Measurements from ENCODE around the gene JMJD4. TPM values are rescaled to one million over a fixed set of nuclear protein-coding genes. Genes with fewer than 3 reads are reported as not detected.

The JMJD4 gene
- total and polyA plus RNA-seq, 9 of the 15 experiments (the other 6 are each of a cell fraction or from before 2014, with no cell fraction given) = 1.4 to 42.6 (median 29.2) TPM

- TF ChIP-seq NR0B1 (IDR thresholded peaks at IDR 0.05; ENCODE audit: partially characterized antibody) = no peak
- no peak for TF ChIP-seq SETDB1 (IDR thresholded peaks at IDR 0.05; ENCODE audit: low read length)
- no peak for TF ChIP-seq CCAR2 (IDR thresholded peaks at IDR 0.05; ENCODE audit: low read depth, low read length)
- no peak for TF ChIP-seq ZNF780A (CRISPR knock-in tag; IDR thresholded peaks at IDR 0.05)
- peak in 1 of 2 experiments; percentile 51; a peak in 1 of 4 replicates for TF ChIP-seq RCOR1 (IDR thresholded peaks at IDR 0.05; ENCODE audit: borderline replicate concordance in 1 of 2, low read depth in 2 of 2, low read length in 2 of 2)
- TF ChIP-seq RAD51 (IDR thresholded peaks at IDR 0.05; ENCODE audit: borderline replicate concordance, low read depth) = no peak
- no peak for TF ChIP-seq CAMTA2 (CRISPR knock-in tag; conservative IDR thresholded peaks at IDR 0.05)
- TF ChIP-seq, protein P1, sequence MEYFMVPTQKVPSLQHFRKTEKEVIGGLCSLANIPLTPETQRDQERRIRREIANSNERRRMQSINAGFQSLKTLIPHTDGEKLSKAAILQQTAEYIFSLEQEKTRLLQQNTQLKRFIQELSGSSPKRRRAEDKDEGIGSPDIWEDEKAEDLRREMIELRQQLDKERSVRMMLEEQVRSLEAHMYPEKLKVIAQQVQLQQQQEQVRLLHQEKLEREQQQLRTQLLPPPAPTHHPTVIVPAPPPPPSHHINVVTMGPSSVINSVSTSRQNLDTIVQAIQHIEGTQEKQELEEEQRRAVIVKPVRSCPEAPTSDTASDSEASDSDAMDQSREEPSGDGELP (CRISPR knock-in tag; IDR thresholded peaks at IDR 0.05; ENCODE audit: borderline replicate concordance) = peak; percentile 81; the same call in 1 of the 2 replicates
- TF ChIP-seq NBN (IDR thresholded peaks at IDR 0.05; ENCODE audit: low read depth) = no peak
- TF ChIP-seq BCL6 (CRISPR knock-in tag; IDR thresholded peaks at IDR 0.05) = no peak
- no peak for TF ChIP-seq ETS2 (tag; IDR thresholded peaks at IDR 0.05; ENCODE audit: borderline replicate concordance, poor library complexity, severe bottlenecking)
- no peak for TF ChIP-seq PBX2 (CRISPR knock-in tag; IDR thresholded peaks at IDR 0.05; ENCODE audit: low read depth)
- TF ChIP-seq PBX2 (tag; conservative IDR thresholded peaks at IDR 0.05; ENCODE audit: low read depth) = no peak
- TF ChIP-seq RAD21 (CRISPR knock-in tag; conservative IDR thresholded peaks at IDR 0.05 in 1 of 2, IDR thresholded peaks at IDR 0.05 in 1 of 2) = peak; percentile 94 to 96
- no peak for TF ChIP-seq ZNF717 (CRISPR knock-in tag; IDR thresholded peaks at IDR 0.05)
- TF ChIP-seq PTBP1 (IDR thresholded peaks at IDR 0.05; ENCODE audit: low read depth, low read length) = no peak
- TF ChIP-seq, protein P2, sequence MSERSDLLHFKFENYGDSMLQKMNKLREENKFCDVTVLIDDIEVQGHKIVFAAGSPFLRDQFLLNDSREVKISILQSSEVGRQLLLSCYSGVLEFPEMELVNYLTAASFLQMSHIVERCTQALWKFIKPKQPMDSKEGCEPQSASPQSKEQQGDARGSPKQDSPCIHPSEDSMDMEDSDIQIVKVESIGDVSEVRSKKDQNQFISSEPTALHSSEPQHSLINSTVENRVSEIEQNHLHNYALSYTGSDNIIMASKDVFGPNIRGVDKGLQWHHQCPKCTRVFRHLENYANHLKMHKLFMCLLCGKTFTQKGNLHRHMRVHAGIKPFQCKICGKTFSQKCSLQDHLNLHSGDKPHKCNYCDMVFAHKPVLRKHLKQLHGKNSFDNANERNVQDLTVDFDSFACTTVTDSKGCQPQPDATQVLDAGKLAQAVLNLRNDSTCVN (CRISPR knock-in tag; IDR thresholded peaks at IDR 0.05) = no peak
- TF ChIP-seq, protein P3, sequence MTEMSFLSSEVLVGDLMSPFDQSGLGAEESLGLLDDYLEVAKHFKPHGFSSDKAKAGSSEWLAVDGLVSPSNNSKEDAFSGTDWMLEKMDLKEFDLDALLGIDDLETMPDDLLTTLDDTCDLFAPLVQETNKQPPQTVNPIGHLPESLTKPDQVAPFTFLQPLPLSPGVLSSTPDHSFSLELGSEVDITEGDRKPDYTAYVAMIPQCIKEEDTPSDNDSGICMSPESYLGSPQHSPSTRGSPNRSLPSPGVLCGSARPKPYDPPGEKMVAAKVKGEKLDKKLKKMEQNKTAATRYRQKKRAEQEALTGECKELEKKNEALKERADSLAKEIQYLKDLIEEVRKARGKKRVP (CRISPR knock-in tag; IDR thresholded peaks at IDR 0.05) = no peak
- peak; percentile 67; the same call in 1 of the 2 replicates for TF ChIP-seq CTBP1 (IDR thresholded peaks at IDR 0.05; ENCODE audit: borderline replicate concordance)
- no peak for TF ChIP-seq PURB (CRISPR knock-in tag; IDR thresholded peaks at IDR 0.05; ENCODE audit: low read depth)
- TF ChIP-seq NFRKB (IDR thresholded peaks at IDR 0.05; ENCODE audit: low read depth) = no peak
Measured at GRCh38 chr1:227762231-227762911, 27.3 kb upstream of the JMJD4 start (continued).
